Jurkat, Clone E6-1 (cell line): ENCODE data around the gene R3HDML.
"Not testable (repeated sequence)": the region's sequence is repeated elsewhere in the genome, so short reads cannot be mapped to it uniquely, and the experiment has no call there.

Experiments
- DNase-seq: peaks from one replicate; pipeline ENCODE4 v3.0.0-alpha.2; 2011; ENCODE audit warnings: low read depth, low spot score
- H3K4me3 ChIP-seq: 2 replicates; pipeline ENCODE4 v1.5.1; 2011; ENCODE audit warnings: mild to moderate bottlenecking, low read length, control low read depth, moderate library complexity

Gene R3HDML

DNA sequence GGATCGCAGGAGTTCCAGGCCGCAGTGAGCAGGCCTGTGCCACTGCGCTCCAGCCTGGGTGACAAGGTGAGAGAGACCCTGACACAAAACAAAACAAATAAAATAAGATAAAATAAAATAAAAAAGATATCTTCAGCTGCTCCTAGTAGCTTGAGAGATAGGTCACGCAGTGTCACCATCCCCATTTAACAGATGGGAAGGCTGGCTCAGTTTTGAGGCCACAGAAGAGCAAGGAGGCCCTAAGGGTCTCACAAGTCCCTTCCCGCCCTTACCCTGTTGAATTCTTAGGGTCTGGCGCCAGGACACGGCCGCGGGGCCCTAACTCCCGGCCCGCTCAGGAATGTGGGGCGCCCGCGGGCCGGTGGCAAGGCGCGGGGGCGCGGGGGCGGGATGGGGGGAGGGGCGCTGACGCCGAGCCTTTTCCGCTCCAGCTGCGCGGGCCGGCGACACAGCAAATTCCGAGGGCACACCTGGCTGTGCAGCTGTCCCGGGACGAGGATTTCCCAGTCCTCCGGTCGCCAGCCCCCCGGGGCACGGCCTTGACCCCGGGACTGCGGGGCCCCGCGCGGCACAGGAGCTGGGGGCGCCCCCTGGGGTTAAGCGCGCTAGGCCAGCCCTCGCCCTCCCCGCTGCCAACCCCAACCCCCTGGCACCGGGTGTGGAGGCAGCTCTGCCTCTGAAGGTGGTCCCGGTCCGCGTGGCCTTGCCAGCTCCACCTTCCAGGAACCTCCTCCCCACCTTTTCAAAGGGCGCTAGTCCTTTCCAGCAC is 10.3 kb upstream of the R3HDML start:
- H3K4me3 ChIP-seq = no peak overlapping the region
- DNase-seq = no peak

DNA sequence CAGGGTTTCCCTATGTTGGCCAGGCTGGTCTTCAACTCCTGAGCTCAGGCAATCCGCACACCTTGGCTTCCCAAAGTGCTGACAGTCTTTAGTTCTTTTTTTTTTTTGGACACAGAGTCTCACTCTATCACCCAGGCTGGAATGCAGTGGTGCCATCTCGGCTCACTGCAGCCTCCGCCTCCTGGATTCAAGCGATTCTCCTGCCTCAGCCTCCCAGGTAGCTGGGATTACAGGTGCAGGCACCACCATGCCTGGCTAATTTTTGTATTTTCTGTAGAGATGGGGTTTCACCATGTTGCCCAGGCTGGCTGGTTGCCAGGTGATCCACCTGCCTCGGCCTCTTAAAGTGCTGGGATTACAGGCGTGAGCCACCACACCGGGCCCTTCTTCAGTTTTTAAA is 9.1 kb upstream of the R3HDML start:
- H3K4me3 ChIP-seq, DNase-seq: not testable (repeated sequence)

DNA sequence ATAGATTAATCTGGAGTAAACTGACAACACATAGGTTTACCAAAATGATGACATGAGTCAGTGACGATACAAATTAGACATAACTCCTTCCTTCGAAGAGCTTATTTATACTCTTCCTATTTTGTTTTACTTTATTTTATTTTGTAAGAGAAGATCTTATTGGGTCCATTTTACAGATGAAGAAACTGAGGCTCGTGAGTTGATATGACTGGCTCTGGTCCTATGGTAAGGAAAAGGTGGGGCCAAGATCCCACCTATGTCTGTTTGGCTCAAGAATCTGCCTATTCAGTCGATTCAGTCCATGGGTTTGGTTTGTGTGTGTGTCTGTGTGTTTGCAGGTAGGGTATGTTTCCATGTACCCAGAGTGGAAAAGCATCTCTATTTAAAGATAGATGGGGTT is 8.4 kb upstream of the R3HDML start:
- H3K4me3 ChIP-seq = no peak overlapping the region
- no peak for DNase-seq

DNA sequence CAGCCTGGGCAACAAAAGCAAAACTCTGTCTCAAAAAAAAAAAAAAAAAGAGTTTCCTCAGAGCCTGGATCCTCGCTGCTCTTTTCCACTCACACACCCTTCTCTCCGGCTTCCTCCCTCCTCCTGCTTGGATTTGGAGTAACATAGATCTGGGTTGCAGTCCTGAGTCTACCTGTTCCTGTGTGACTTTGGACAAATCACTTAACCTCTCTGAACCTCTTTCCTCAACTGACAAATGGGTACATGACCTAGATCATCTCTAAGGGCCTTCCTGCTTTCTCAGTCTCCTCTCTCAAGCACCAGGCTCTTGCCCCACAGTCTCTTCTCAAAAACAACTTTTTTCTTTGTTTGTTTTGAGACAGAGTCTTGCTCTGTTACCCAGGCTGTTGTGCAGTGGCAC is 5.6 kb upstream of the R3HDML start:
- DNase-seq = no peak
- H3K4me3 ChIP-seq = no peak overlapping the region

DNA sequence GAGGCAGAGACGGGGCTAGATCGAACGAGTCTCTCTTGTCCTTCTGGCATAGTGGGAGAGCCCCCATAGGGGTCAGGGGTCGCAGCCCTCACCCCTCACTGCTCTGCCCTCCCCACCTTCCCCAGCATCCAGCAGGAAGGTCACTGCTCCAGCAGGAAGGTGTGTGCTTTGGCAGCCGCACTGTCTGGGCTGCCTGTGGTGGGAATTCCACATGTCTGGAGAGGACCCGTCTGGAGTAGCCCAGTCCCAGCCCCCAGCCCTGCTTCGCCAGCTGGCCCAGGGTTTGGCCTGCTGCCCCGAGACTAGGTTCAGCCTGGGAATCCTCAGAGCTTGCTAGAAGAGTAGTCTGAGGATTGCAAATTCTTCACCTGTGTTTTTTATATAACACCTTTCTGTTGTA is 2.5 kb upstream of the R3HDML start:
- no peak overlapping the region for H3K4me3 ChIP-seq
- DNase-seq = no peak

DNA sequence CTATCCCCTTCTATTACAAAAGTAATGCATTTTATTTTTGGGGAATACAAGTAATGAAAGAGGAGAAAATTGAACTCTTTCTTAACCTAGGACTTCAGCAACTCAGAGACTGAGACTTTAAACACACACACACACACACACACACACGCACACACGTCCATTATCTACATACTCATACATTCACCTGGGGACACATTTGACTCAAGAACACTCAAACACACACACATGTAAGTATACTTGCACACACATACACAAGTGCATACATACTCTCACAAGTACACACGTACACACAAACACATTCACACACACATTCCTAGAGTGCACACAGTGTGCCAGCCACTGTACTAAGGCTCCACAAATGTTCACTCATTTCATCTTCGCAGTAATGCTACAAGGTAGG is 2.1 kb upstream of the R3HDML start:
- no peak overlapping the region for H3K4me3 ChIP-seq
- no peak for DNase-seq

DNA sequence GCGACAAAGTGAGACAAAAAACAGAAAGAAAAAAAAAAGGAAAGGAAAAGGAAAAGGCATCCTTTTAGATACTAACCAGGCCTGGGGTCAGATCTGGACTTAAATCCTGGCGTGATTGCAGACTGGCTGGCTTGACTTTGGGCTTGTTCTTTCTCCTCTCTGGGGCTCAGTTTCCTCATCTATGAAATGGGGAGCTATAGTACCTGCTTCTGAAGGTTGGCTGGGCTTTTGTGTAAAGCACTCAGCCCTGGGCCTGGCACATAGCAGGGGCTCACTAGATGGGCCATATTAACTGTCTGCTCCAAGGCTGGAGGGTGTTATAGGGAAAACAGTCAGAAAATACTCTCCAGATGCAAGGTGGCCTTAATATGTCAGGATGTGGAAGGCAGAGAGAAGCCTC is 1.2 kb upstream of the R3HDML start:
- no peak overlapping the region for H3K4me3 ChIP-seq
- no peak for DNase-seq

DNA sequence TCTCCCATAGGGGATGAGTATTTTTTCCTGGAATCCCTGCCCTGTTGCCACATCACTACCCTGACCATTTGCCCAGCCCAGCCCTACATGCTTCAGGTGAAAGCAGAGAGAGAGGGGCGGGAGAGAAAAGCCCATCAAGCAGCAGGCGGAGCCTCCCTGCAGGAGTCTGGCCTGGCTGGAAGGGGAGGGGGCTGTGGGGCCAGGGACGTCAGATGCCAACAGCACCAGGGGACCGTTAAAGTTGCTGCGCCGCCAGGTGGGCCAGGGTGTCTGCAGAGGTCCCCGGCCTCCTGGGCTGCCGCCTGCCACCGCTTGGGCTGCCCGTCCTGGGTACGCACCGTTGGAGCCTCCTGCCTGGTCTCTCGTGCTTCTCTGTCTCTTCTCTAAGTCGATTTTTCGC is 757 bp upstream of the R3HDML start:
- DNase-seq = no peak
- no peak overlapping the region for H3K4me3 ChIP-seq

DNA sequence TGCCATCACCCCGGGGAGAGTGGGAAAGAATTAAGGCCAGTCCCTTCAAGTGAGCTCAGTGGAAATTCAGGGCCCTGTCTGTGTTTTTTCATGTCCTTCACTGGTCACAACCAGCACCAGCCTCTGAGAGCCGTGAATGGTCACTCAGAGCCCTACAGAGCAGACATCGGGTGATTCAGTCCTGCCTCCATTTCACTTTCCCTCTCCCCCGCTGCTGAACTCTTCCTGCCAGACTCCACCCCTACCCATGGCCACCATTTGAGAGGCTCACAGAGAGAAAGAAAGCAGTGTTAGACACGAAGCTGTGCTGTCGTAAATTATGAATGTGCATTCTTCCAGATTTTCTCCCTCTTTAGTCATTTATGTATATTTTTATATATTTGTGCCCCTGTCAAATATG is 5.4 kb downstream of the R3HDML start:
- DNase-seq = no peak
- H3K4me3 ChIP-seq = no peak overlapping the region

DNA sequence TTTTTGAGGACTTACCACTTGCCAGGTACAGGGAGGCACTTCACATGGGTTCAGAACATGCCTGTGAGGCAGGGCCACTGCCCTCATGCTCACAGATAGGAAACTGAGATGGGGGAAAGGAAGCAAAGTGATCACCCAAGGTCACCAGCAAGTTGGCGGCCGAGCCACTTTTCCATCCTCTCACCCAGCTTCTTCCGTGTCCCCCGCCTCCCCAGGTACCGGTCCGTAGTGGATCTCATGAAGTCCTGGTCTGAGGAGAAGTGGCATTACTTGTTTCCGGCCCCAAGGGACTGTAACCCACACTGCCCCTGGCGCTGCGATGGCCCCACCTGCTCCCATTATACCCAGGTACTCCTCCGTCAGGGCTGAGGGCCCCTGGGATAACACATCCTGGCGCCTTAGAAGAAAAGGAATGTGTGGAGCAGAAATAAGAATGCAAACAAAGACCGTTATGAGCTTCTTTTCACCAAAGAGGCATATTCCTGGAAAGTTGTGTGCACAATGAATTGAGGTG is 6.4 kb downstream of the R3HDML start:
- H3K4me3 ChIP-seq = no peak overlapping the region
- DNase-seq = no peak

DNA sequence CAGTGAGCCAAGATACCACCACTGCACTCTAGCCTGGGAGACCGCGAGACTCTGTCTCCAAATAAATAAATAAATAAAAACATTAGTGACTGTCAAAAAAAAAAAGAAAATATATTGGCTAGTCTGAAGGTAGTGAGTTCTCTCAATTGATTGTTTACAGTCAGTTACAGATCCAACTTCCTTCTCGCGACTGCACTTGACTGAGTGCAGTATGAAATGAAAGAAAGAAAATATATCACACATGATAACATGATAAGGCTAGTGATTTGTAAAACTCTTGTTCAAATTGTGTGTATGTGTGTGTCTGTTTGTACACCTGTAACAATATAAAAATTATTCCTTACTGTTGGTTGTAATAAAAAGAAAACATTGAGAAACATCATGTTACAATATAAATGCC is 7.9 kb downstream of the R3HDML start:
- H3K4me3 ChIP-seq = no peak overlapping the region
- no peak for DNase-seq

DNA sequence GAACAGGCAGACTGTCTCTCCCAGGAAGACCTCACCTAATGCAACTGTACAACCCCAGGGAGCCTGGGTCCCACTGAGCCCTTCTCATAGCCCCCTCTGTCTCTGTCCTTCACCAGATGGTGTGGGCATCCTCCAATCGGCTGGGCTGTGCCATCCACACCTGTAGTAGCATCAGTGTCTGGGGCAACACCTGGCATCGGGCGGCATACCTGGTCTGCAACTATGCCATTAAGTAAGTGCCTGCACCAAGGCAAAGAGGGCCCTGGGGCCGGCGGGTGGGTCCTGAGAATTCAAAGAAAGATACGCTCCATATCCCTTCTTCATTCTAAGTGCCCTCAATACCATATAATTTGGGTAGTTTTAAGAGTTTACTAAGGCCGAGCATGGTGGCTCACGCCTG is 8.3 kb downstream of the R3HDML start:
- no peak overlapping the region for H3K4me3 ChIP-seq
- no peak for DNase-seq

DNA sequence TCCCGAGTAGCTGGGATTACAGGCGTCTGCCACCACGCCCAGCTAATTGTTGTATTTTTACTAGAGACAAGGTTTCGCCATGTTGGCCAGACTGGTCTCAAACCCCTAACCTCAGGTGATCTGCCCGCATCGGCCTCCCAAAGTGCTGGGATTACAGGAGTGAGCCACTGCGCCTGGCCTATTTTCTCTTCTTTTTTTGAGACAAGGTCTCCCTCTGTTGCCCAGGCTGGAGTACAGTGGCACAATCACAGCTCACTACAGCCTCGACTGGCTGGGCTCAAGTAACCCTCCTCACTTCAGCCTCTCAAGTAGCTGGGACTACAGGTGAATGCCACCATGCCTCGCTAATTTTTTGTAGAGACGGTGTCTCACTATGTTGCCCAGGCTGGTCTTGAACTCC is 9.1 kb downstream of the R3HDML start:
- H3K4me3 ChIP-seq, DNase-seq: not testable (repeated sequence)

DNA sequence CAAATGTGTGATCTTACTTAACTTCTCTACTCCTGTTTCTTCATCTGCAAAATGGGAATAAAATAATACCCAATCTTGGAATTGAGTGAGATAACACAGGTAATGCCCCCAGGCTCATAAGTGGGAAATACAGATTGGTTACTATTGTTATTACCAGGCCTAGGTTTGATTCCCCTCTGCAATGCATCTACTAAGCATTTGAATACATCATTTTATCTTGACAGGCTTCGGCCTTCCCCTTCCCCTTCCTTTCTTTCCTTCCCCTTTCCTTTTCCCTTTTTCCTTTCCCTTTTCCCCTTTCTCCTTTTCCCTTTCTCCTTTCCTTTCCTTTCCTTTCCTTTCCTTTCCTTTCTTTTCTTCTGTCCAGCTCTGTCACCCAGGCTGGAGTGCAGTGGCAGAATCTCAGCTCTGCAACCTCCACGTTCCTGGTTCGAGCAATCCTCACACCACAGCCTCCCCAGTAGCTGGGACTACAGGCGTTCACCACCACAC is 11.4 kb downstream of the R3HDML start:
- no peak overlapping the region for H3K4me3 ChIP-seq
- no peak for DNase-seq

DNA sequence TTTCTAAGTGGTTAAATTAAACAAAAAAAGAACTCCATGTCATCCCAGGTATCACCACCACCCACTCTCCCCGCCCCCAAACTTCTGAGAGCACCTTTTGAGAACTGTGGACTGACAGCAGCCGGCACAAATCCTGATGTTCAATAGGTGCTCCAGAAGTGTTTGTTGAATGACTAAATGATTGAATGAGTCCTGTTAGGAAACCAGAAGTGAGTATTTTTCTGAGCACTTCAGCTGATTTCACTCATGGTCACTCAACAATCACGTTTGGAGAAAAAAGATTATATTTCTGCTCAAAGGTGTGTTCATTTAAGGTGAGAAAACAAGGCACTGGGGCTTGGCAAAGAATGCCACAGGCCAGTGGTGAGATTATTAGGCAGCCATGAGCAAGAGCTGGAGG is 12.5 kb downstream of the R3HDML start:
- H3K4me3 ChIP-seq = no peak overlapping the region

DNA sequence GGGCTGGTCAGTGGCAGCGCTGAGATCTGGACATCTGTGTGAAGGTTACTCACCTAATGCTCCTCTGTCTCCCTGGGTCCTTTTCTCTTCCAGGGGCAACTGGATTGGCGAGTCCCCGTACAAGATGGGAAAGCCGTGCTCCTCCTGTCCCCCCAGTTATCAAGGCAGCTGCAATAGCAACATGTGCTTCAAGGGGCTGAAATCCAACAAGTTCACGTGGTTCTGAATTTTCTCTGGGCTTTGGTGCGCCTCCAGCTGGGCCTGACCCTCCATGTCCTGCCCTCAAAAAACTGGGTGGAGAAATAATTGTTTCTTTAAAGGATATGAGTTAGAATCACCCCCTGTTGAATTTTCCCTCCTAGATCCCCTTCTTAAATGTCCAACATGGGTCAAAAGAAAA is 13.7 kb downstream of the R3HDML start:
- no peak overlapping the region for H3K4me3 ChIP-seq
- DNase-seq = no peak

More for the DNA sequence above, 12.5 kb downstream of the R3HDML start:
- DNase-seq = no peak

DNA sequence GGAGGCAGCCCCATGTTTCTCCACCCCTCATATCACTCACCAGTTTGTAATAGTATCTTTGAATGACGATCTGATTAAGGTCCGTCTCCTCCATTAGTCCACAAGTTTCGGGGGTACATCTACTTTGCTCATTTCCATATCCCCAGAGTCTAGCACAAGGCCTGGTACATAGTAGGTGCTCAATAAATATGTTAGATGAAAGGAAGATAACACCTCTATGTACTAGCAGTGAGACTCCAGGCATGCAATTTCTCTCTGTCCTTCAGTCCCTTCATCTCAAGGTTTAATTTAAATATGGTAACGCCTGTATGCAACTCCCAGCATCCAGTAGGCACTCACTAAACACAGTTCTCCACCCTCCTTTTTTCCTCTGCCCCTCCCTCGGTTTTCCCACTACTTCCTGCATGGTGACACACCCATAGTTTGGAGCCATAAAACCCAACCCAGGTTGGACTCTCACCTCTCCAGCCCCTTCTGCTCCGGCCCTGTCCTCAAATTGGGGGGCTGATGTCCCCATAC is 18.2 kb downstream of the R3HDML start:
- DNase-seq = no peak
- no peak overlapping the region for H3K4me3 ChIP-seq

DNA sequence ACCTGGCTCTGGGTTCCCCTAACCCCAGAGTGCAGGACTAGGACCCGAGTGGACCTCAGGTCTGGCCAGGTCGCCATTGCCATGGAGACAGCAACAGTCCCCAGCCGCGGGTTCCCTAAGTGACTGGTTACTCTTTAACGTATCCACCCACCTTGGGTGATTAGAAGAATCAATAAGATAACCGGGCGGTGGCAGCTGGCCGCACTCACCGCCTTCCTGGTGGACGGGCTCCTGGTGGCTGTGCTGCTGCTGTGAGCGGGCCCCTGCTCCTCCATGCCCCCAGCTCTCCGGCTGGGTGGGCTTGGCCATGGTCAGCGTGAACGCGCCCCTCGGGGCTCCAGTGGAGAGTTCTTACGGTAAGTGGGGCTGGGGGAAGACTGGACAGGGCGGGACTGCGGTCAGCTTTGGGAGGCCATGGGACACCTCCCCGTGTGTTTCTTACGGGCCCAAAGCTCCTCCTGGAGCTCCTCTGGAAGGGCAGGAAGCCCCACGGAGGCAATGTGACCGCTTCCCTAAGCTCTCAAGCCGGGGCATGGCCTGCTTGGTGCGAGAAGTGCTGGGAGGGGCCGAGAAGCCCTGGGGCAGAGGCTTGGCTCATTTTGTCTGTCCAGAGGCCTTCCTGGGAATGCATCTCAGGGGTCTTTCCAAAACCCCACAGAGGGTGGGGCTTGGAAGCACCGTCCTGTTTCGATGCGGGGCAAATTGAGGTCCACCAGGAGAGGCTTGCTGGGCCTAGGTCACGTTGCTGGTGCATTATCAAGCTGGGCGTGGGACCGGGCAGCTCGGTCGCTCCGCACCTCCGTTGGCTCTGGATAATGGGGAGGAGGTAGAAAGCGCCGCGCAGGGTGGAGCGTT is 18.9 kb downstream of the R3HDML start, which contains the start of gene HNF4A:
Gene HNF4A, plus strand, starts transcription at position 202 of the 855 bp plus-strand sequence. Its CDS starts 106 bp downstream, at position 308.
- DNase-seq = no peak

DNA sequence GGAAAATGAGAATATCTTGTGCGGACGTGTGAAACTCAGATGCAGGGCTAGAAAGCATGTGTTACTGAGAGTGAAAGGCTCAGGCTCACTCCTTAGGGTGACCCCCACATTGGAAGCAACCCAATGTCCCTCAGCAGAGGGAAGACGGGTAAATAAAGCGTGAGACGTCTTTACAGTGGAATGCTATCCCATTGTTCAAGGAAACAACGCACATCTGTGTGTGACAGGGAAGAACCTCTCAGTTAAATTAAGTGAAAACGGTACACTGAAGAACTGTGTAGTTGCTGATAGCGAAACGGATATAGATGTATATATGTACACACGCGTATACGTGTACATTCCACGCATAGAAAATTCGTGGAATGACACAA is 19.5 kb downstream of the R3HDML start:
- no peak overlapping the region for H3K4me3 ChIP-seq
- DNase-seq = no peak

More for the DNA sequence above, 18.9 kb downstream of the R3HDML start, which contains the start of gene HNF4A:
- H3K4me3 ChIP-seq = no peak within 1 kb of the TSS

DNA sequence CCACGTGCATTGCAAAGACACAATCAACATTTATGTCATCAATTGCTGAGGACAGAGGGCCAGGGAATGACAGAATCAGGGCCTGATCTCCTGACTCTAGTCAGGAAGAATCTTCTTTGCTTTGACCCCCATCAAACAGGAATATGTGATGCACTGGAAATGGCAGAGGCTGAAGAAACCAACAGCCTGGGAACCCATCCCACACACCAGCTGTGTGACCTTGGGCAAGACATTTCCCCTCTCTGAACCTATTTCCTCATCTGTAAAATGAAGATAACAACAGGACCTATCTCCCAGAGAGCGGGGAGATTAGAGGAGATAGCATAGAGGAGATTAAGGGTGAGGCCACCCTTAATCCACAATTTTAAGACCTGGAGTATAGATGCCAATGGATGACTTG is 20.2 kb downstream of the R3HDML start:
- DNase-seq = peak; percentile 17

More for the DNA sequence above, 20.2 kb downstream of the R3HDML start:
- no peak overlapping the region for H3K4me3 ChIP-seq
